Esophagus muscularis mucosa (tissue), 4 donors: ENCODE results near the gene C16orf74. TPM values are rescaled to one million over a fixed set of nuclear protein-coding genes. Genes with fewer than 3 reads are reported as not detected.

Experiments used
- DNase-seq: peaks from one replicate; pipeline ENCODE4 v3.0.0-alpha.2; 2017; ENCODE audit errors: extremely low spot score
- H3K27ac ChIP-seq, 4 donors: fragments of 200-600 bp; sonication (generic); replicated peaks in 1 of 4; 1 replicate in 3 of 4; 2 replicates in 1 of 4; pipeline ENCODE4 v1.5.1; 2016 to 2019; ENCODE audit warnings: mild to moderate bottlenecking in 1 of 4
- H3K27me3 ChIP-seq, 4 donors: fragments of 200-600 bp; sonication (generic); one replicate each; pipeline versions ENCODE4 v1.5.1 to v1.6.0; 2016 to 2019
- H3K36me3 ChIP-seq, 4 donors: fragments of 200-600 bp; sonication (generic); one replicate each; pipeline ENCODE4 v1.5.1; 2016 to 2019
- H3K4me1 ChIP-seq, 4 donors: fragments of 200-600 bp; sonication (generic); one replicate each; pipeline ENCODE4 v1.5.1; 2016 to 2019
- H3K4me3 ChIP-seq, 4 donors: fragments of 200-600 bp; sonication (generic); 1 replicate in 2 of 4; 2 replicates in 2 of 4; pipeline ENCODE4 v1.5.1; 2016 to 2019; ENCODE audit warnings: mild to moderate bottlenecking in 4 of 4, moderate library complexity in 1 of 4
- H3K9me3 ChIP-seq, 4 donors: fragments of 200-600 bp; sonication (generic); 1 replicate in 3 of 4; 2 replicates in 1 of 4; pipeline ENCODE4 v1.5.1; 2016 to 2019
- CTCF ChIP-seq, 3 experiments: fragments of 200-600 bp in 2 of 3; fragments of 450-650 bp in 1 of 3; sonication (generic) in 2 of 3; IDR thresholded peaks; one replicate each; pipeline ENCODE4 v1.5.1; 2017 to 2019; ENCODE audit warnings: antibody characterized with exemption in 3 of 3, mild to moderate bottlenecking in 2 of 3, moderate library complexity in 1 of 3
- EP300 ChIP-seq: sonication (generic); formaldehyde crosslinking; IDR thresholded peaks from one replicate; pipeline ENCODE4 v1.6.1; 2017; ENCODE audit warnings: antibody characterized with exemption
- POLR2A ChIP-seq: fragments of 450-650 bp; IDR thresholded peaks from one replicate; pipeline ENCODE4 v1.6.1; 2017; ENCODE audit warnings: antibody characterized with exemption, moderate library complexity, mild to moderate bottlenecking, low read depth
- POLR2AphosphoS5 ChIP-seq, 2 donors: sonication (generic); formaldehyde crosslinking; IDR thresholded peaks; one replicate each; pipeline ENCODE4 v1.6.1; 2017; ENCODE audit warnings: antibody characterized with exemption in 2 of 2
- WGBS: methylation state at CpG from one replicate; pipeline ENCODE4 v1.1.5; 2018; 5-methylcytosine and 5-hydroxymethylcytosine counted together
- intact Hi-C: fragments of 100-400 bp; cut with DNase I; formaldehyde crosslinking; loops from one replicate; pipeline ENCODE4 v1.15.1; 2023
- total RNA-seq, 4 donors: library from RNA; depleted of rRNA; stranded (reverse); fragments of >200 nt; gene quantifications; one replicate each; pipeline versions ENCODE4 v1.1.0 to v1.2.1, GENCODE V29; 2016

C16orf74 gene
- total RNA-seq, 4 donors from 2014 or later: 0.83 to 2.4 (median 0.83) TPM; not detected in 1

- intact Hi-C loops: no loop called here
- H3K27ac ChIP-seq: no peak overlapping the region
- peaks cover 0 to 43% (median 8%) of the 10 kb centered on the region in 4 donors for H3K27me3 ChIP-seq
- H3K4me1 ChIP-seq: no peaks in the 10 kb centered on the region
- no peak overlapping the region for H3K4me3 ChIP-seq
- 74% methylated on average over 7 of the region's 7 CpGs for WGBS
- TF ChIP-seq POLR2AphosphoS5 (IDR thresholded peaks at IDR 0.05) (no peak), POLR2A (no peak), CTCF (IDR thresholded peaks at IDR 0.05) (no peak), EP300 (no peak)
- H3K9me3 ChIP-seq: no peaks in the 10 kb centered on the region
- DNase-seq: no peak
- H3K36me3 ChIP-seq: no peaks in the 10 kb centered on the region
These were observed 51.3 kb downstream of the C16orf74 start for GRCh38 chr16:85699628-85700027.

DNA sequence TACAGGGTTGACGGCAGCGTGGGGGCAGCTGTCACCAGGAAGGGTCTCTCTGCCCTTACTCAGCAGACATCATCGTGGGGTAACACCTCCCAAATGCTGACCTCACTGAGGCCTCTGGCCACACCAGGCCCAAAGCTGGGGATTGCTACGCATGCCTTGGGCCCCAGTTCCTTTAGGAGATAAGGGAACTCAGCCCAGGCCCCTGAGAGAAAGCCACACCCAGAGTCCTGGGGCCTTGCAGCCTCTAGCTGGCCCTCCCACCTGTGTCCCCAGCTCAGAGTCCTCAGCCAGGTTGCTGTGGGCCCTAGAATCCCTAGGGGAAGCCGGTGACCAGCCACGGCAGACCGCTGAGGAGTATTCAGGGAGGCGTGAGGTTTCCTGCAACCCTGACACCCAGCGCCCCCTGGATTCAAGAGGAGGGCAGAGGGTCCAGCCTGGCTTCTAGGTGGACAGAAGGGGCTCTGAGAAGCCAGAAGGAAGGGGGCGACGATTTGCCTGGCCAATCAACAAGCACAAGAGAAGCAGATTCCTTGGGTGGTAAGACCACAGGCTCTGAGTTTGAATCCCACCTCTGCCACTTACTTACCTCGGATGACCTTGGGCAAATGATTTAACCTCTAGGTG lies 51.8 kb downstream of the C16orf74 start:
- no peak for TF ChIP-seq EP300
- TF ChIP-seq POLR2AphosphoS5 (IDR thresholded peaks at IDR 0.05): no peak
- no peak for TF ChIP-seq POLR2A
- TF ChIP-seq CTCF (IDR thresholded peaks at IDR 0.05): no peak
- H3K36me3 ChIP-seq: no peaks in the 10 kb centered on the region
- no peak overlapping the region for H3K27ac ChIP-seq
- intact Hi-C loops: no loop called here
- H3K27me3 ChIP-seq: peaks cover 0 to 49% (median 8%) of the 10 kb centered on the region in 4 donors
- 90% methylated on average over 9 of the region's 12 CpGs for WGBS
- no peak for DNase-seq
- H3K9me3 ChIP-seq: no peaks in the 10 kb centered on the region
- H3K4me1 ChIP-seq: no peaks in the 10 kb centered on the region
- H3K4me3 ChIP-seq: no peak overlapping the region

DNA sequence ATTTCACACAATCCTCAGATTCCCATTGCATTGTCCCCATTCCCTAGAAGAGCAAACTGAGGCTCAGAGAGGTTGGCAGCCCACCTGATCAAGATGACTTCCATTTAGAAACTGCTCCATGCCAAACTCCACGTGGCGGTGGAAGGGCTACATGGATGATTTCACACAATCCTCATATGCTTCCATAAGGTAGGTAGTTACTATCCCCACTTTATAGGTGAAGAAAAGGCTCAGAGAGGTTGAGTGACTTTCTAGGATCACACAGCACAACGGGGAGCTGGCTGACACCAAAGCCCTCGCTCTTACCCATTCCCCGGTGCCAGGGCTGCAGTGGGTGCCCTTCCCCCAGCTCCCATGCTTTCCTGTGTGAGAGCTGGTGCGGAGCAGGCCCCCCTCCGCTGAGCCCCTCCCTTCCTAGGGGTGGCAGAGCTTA lies 52.4 kb downstream of the C16orf74 start:
- TF ChIP-seq POLR2AphosphoS5 (IDR thresholded peaks at IDR 0.05): no peak
- TF ChIP-seq EP300: no peak
- no peak for TF ChIP-seq POLR2A
- TF ChIP-seq CTCF (IDR thresholded peaks at IDR 0.05): no peak
- intact Hi-C loops: no loop called here
- no peaks in the 10 kb centered on the region for H3K9me3 ChIP-seq
- no peaks in the 10 kb centered on the region for H3K36me3 ChIP-seq
- no peak overlapping the region for H3K4me3 ChIP-seq
- peaks cover 0 to 50% (median 8%) of the 10 kb centered on the region in 4 donors for H3K27me3 ChIP-seq
- whole genome bisulfite sequencing: 97% methylated on average over 5 of the region's 7 CpGs
- H3K27ac ChIP-seq: no peak overlapping the region
- DNase-seq: no peak
- no peaks in the 10 kb centered on the region for H3K4me1 ChIP-seq

DNA sequence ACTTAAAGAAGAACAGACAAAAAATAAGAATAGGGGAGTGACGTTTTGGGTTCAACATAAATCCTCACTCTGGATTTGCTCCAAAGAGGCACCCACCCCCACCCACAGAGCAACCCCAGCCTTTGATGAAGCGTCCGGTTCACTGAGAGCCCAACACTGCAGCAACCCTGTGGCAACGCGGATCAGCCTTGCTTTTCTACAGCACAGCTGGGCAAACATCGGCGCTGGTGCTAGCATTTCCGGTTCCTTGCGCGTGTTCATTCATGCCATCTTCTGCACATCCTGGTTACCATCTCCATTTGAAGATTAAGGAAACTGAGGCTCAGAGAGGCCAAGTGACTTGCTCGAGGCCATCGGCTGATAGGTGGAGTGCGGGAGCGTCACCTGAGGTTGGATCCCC lies 53.5 kb downstream of the C16orf74 start:
- H3K36me3 ChIP-seq: no peaks in the 10 kb centered on the region
- H3K27me3 ChIP-seq: peaks cover 0 to 50% (median 8%) of the 10 kb centered on the region in 4 donors
- H3K4me3 ChIP-seq: no peak overlapping the region
- TF ChIP-seq POLR2A (no peak), EP300 (no peak), POLR2AphosphoS5 (IDR thresholded peaks at IDR 0.05) (no peak), CTCF (IDR thresholded peaks at IDR 0.05) (no peak)
- no peaks in the 10 kb centered on the region for H3K4me1 ChIP-seq
- WGBS: 70% methylated on average over 14 of the region's 14 CpGs
- no peak overlapping the region for H3K27ac ChIP-seq
- no peak for DNase-seq
- intact Hi-C loops: no loop called here
- no peaks in the 10 kb centered on the region for H3K9me3 ChIP-seq

DNA sequence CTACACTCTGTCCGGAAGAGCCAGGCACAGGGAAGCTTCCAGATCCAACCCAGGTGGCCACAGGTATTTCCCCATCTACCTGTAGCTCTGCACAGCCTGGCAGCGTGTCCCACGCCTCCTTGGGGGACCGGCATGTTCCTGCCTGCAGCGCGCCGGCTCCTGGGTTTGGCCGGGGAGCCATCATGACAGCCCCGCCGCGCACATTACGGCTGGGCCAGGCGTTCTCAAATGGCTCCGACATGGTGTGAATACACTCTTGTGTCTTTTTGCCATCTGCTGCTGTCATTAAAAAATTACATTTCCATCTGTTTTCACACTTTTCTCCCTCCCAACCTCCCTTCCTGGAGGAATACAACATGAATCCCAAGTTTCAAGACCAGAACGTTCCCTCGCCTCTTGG lies 54.1 kb downstream of the C16orf74 start:
- no peak overlapping the region for H3K27ac ChIP-seq
- H3K4me3 ChIP-seq: no peak overlapping the region
- 78% methylated on average over 16 of the region's 16 CpGs for WGBS

More for the DNA sequence above, 54.1 kb downstream of the C16orf74 start:
- Histone ChIP-seq H3K4me1 (no peaks in the 10 kb centered on the region), H3K9me3 (no peaks in the 10 kb centered on the region), H3K36me3 (no peaks in the 10 kb centered on the region), H3K27me3 (peaks cover 0 to 50% (median 8%) of the 10 kb centered on the region in 4 donors)
- no peak for DNase-seq
- intact Hi-C loops: no loop called here
- TF ChIP-seq EP300 (no peak), CTCF (IDR thresholded peaks at IDR 0.05) (no peak), POLR2A (no peak), POLR2AphosphoS5 (IDR thresholded peaks at IDR 0.05) (no peak)
